HK-2 (cell line): ENCODE measurements around the gene LYG2.
"Not testable (repeated sequence)": the region's sequence is repeated elsewhere in the genome, so short reads cannot be mapped to it uniquely, and the experiment has no call there.

Source experiments
- DNase-seq: peaks from one replicate; pipeline ENCODE4 v3.0.0-alpha.2; 2018; ENCODE audit not compliant: unreplicated experiment

The LYG2 gene

GRCh38 chr2:99201959-99202678 lies 53.3 kb downstream of the LYG2 start:
- no peak for DNase-seq

GRCh38 chr2:99200076-99200800 lies 55.2 kb downstream of the LYG2 start:
- no peak for DNase-seq

GRCh38 chr2:99198103-99198841 lies 57.2 kb downstream of the LYG2 start:
- DNase-seq = no peak

- DNase-seq = not testable (repeated sequence)
These were observed 63.1 kb downstream of the LYG2 start for GRCh38 chr2:99192364-99192763.
